GM18907 (cell line): ENCODE data around the gene CACNA1I.

Experiments used
- ATAC-seq: cut with Tn5 transposase; IDR thresholded peaks from one replicate; pipeline ENCODE4 v1.9.1; 2021; ENCODE audit warnings: mild to moderate bottlenecking, moderate library complexity; ENCODE audit not compliant: unreplicated experiment

The CACNA1I gene

DNA sequence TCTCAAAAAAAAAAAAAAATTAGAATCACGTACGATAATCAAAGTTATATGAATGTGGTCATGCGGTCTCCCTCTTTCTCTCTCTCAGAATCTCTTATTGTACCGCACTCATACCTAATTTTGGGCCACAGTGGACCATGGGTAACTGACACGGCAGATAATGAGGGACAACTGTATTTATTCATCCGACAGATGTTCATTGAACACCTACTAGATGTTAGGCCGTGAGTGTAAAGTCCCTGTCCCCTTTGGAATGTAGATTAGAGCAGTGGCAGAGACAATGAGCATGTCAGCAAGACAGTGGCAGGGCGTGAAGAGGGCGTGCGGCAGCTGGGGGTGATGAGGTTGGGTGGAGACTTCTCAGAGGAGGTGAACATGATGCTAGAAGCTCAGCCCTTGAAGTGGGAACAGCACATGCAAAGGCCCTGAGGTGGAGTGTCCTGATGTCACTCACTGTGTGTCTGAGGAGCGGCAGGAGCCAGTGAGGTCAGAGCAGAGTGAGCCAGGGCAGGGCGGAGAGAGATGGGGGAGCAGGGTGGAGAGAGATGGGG lies 25.1 kb downstream of the CACNA1I start:
- no peak for ATAC-seq

DNA sequence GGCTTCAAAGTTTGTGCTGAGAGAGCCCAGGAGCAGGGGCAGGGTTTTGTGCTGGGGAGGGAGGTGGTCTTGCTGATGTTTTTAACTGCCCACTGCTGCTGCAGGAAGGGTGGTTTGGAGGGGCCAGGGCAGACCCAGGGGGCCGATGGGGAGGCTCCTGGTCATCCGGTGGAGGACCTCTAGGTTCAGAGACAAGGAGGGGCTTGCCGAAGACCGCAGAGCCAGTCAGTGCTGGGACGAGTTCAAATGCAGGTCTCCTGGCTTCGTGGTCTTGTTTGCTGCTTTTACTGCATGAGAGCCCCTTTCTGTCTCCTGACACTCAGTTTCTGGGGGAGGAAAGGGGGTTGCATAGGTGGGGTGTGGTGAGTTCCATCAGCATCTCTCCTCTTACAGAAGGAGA lies 26.0 kb downstream of the CACNA1I start:
- no peak for ATAC-seq

DNA sequence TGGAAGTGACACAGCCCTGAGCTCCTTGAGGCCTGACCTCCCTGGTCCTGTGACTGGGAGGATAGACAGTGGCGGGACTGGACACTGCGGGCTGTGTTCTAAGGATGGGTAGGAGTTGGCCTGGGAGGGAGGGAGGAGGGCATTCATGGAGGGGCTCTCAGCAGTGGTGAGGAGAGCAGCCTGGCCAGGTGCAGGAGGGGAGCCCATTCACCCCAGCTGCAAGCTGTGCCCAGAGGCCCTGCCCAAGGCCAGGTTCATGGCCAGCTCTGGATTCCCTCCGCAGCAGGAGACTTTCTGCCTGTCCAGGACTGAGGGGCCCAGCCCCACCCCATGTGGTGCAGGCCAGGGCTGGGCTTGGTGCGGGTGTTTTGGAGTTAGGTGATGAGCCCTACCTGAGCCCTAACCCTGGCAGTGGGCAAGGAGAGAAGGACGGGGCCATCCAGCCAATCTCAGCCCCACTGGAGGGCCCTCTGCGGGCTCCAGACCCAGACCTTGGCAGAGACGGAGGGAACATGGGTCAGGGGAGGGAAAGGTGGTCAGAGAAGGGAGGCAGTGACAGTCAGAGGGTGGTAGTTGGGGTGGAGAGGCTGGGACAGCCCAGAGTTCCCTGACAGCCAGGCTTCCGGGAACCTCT lies 26.8 kb downstream of the CACNA1I start:
- ATAC-seq: no peak

DNA sequence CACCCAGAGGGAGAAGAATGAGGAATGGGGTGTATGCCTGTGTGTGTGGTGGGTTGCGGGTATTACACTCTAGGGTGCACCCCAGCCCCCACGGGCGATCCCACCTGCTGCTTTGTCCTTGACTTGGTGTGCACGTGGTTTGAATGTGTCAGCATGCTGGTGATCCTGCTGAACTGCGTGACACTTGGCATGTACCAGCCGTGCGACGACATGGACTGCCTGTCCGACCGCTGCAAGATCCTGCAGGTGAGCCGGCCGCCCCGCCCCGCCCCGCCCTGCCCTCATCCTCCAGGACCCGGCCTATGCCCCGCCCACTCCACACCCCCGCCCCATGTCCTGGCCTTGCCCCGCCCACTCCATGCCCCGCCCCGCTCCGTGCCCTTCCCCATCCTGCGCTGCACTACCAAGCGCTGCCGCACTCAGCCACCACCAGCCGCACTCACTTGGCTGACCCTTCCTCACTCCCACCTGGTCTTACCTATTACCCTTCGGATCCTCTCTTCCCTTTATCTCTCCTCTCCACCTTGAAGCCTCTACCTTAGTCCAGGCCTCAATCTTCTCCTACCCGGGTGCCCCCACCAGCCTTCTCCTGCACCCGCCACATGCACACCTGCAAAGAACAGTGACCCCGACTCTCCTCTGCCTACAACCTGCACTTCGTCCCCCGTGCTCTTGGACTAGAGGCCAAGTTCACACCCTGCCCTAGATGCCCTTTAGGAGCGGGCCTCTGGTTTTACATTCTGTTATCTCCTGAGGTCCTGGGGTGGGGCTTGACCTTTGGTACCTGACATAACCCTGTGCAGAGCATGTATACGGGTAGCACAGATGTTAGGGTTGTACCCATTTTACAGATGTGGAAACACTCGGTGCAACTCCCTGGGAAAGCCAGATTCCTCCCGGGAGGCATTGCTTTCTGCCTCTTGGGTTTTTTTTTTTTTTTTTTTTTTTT lies 27.7 kb downstream of the CACNA1I start:
- ATAC-seq: no peak

DNA sequence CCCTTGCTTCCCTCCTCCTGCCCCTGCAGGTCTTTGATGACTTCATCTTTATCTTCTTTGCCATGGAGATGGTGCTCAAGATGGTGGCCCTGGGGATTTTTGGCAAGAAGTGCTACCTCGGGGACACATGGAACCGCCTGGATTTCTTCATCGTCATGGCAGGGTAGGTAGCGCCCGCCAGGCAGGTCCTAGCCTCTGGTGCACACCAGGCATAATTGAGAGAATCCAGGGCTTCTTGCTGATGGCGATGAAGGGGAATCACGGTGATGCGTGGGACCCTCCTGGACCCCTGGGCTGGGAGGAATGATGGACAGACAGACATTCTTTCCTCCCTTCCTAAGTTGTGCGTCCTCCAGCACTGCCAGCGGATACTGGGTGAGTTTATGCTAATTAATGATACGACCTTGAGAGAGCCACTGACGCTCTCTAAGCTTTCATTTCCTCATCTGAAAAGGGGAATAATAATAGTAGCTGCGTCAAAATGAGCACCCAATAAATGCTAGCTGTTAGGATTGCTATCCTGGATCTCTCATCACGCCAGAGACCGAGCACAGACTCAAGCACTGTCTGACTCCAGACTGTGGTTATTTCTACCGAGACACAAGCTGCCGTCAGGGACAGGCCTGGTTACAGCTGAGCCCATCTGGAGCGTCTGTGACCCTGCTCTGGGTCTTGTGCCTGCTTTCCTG lies 30.1 kb downstream of the CACNA1I start:
- no peak for ATAC-seq

DNA sequence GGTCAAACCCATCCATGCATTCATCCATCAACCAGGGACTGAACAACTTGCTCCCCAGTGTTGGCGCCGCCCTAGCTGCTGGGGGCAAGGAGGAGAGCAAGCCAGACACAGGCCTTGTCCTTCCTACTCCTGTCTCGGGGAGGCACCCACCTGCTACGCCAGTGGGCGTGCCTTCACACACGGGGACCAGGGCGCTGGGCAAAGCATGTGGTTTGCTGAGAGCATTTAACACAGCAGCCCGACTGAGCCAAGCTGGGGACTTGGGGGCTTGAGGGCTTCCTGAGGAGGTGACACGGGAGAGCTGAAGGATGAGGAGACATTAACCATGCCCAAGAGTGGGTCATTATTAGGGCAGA lies 30.6 kb downstream of the CACNA1I start:
- ATAC-seq: no peak

DNA sequence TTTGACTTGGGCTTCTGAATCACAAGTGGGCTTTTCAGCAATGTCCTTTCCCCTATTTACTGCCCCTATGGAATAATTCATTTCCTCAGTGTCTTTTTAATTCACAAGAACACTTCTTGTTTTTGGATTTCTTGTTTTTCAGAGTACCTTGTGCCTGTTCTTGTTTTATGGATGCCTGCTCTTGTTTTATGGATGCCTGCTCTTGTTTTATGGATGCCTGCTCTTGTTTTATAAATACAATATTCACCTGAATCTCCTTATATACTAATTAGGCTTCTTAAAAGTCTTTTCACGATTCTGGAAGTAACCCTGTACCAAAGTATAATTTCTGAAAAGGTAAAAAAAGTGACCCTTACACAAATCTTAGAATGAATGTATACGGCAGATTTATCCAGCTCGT lies 32.8 kb downstream of the CACNA1I start:
- ATAC-seq: no peak

DNA sequence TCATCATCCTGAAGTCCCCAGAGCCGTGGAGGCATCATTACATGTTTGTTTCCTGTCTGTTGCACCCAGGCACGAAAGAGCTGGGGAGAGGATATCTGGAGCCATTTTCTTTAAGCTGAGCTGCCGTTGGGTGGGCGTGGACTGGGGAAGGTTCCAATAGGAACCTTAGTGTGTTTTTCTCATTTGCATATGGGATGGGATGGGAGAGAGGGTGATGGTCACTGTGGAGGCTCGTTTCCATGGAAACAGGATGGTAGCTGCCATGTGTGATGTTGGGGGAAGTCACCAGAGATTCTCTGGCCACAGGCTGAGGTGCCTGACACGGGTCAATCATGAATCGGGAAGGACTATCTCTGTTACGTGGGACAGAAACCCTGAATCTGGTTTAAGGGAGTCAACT lies 39.7 kb downstream of the CACNA1I start:
- ATAC-seq: no peak

DNA sequence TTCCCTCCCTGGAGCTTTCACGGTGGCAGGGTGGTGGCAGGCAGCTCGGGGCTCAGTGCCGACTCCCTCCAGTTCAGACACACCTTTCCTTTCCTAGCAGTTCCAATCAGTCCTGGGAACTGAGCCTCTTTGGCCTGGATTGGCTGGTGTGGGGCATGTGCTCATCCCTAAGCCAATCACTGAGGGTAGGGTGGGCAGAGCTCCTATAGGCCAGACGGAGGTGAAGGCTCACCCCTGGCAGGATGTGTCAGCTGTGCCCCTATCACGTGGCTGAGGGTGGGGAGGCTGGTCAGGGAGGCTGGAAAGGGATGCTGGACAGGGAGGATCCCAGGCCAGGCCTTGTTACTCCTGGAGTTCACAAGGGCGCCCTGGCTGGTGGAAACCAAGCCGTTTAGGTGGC lies 40.2 kb downstream of the CACNA1I start:
- no peak for ATAC-seq

DNA sequence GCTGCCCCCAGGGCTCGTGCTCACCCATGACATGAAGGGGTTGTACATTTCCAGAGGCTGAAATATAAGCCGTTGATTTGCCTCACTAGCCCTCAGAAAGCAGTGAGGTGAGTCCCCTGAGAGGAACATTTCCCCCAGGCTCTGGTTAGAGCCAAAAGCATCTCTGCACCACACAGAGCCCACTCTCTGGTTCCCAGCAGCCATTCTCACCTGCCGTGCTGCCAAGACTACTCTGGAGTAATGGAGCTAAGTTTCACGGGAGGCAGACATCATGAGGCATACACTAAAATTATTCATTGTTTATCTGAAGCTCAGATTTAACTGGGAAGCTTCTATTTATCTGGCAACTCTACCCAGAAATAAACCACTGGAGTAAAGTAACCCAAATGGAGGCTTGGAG lies 40.8 kb downstream of the CACNA1I start:
- no peak for ATAC-seq

DNA sequence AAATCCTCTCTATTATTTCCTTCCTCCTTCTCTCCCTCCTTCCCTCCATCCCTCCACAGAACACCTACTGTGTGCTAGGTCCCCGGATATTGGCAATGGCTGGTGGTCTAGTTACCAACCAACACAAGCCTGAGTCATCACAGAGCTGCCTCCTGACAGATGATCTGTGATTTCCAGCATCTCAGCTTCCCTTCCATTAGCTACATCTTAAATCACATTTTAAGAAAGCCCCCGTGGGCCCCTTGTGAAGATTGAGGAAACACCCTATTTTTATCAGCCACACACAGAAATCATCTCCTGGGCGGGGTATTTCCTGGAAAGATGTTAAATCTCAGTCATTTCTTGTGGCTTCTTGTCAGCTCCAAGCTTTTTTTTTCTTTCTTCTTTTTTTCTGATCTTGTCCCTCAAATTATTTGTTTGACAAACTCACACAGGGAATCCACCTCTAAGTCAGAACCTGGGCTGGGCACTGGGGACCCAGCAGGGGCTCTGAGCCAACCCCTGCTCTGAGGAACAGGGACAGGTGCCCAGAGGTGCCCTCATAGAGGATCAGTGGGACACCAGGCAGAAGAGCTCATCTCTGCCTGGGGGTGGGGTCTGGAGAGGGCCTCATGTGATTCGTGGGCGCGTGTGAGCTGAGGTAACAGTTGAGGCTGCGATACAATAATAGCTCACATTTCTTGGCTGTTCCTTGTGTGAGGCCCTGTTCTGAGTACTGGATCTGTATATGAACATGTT lies 42.4 kb downstream of the CACNA1I start:
- no peak for ATAC-seq

DNA sequence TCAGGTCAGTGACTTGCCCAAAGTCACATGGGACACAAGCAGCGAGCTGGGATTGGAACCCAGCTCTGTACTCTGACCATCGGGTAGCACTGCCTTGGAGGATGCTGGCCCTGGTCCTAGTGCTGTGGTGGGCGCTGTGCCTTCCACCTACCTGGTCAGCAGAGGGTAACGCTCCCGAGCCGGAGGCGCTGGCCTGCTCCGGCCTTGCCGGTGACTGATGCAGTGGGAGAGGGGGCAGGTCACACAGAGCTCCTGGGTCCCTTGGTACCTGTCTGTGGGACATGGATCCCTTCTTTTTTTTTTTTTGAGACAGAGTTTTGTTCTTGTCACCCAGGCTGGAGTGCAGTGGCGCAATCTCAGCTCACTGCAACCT lies 43.0 kb downstream of the CACNA1I start:
- ATAC-seq: no peak

DNA sequence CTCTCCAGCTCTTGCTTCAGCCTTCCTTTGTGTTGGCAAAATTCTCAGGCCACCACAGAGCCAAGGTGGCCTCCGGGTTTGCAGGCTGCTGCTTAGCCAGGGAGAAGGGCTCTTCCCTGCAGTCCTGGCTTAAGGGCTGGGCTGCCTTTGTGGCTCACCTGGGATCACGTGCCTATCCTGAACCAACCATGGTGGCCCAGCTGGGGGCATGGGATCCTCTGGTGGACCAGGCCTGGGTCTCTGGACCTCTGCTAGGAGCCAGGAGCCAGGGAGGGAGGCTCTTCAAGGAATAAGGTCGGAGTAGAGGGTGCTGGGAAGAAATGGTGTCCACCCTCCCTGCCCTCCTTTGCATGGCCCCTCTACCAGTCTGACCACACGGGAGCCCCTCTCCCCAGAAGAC lies 43.9 kb downstream of the CACNA1I start:
- ATAC-seq: no peak

DNA sequence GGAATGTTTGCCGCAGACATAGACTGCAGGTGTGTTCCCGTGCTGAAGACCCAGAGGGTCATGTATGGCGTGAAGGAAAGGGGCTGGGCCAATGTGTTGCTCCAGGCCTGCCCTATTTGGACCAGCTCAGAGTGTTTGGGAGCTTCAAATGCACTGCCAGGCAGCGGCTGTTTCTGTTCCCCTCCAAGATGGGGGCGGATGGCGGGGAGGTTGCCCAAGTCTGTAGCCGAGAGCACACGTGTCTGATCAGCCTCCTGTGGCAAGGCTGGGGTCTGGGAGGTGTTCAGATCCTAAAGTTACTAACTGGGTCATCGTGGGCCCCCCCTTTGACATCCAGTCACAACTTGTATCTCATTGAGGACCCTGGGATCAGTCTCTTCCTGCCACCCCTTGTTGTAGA lies 45.5 kb downstream of the CACNA1I start:
- ATAC-seq: no peak

DNA sequence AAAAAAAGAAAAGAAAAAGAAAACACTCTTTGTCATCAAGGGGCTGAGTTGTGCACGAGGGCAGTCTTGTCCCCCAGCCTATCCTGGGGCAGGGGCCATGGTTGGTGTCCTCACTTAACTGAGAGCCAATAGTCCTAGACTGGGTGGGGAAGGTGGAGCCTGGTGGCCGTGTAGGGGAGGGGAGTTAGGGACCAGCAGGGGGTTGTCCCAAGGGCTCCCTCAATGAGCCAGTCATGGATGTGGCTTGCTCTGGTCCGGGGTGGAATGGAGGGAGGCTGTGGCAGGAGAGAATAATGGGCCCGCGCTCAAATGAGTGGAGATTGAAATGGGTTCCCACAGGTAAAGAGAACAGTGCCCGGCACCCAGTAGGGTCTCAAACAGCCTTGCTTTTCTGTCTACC lies 46.2 kb downstream of the CACNA1I start:
- no peak for ATAC-seq

DNA sequence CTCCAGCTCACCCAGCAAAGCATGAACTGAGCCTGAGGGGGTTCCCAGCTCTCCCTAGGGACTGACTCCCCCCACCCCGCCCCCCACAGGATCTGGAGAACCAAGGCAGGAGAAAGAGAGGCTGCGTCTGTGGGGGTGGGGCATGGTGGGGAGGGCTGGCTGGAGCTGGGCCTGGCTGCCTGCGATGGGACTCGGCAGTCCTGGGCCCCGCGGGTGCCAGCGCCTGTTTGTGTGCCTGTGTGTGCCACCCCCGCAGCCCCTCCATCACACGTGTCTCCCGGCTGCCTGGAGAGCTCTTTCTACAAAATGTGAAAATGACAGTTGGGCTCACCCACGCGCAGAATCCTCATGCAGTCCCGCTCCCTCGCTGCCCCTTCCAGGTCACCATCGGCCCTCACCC lies 46.8 kb downstream of the CACNA1I start:
- ATAC-seq: no peak

DNA sequence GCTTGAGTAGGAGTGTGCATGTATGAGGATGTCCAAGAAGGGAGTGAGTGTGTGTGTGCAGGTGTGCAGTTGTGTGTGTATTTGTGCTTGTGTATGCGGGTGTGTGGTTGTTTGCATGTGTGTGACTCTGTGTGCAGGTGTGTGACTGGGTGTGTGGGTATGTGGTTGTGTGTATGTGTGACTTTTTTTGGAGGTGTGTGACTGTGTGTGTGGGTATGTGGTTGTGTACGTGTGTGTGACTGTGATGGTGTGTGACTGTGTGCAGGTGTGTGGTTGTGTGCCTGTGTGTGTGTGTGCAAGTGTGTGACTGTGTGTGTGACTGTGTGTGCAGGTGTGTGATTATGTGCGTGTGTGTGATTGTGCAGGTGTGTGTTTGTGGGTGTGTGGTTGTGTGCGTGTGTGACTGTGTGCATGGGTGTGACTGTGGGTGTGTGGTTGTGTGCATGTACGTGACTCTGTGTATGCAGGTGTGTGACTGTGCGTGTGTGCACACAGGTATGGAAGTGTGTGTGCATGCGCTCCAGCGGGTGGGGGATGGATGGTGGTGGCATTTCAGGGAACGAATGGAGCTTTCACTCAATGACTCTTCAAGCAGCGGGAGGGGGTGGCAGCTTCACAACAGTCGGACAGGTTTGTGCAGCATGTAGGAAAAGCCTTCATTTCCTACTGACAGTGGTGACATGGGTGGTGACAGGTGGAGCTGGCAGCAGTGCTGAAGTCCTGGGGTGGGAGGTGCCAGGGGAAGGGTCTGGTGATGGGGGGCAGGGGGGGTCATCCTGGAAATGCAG lies 47.6 kb downstream of the CACNA1I start:
- no peak for ATAC-seq

DNA sequence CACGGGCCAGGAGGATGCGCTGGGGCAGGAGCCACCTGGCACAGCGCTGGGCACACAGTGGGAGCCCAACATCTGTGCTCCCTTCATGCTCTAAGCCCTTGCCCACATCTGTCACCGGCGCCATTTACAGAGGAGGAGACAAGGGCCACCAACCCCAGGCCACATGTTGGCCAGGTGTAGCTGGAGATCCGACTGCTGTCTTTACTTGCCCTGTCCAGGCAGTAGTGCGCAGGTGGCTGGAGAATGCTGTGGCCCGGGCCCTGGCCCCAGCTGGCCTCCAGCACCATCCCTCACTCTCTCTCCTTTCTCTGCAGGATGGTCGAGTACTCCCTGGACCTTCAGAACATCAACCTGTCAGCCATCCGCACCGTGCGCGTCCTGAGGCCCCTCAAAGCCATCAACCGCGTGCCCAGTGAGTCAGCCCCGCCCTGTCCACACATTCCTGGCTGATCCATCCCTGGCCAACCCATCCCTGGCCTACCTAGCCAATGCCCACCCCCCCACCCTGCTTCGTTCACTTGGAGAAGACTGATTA lies 48.5 kb downstream of the CACNA1I start:
- ATAC-seq: no peak

DNA sequence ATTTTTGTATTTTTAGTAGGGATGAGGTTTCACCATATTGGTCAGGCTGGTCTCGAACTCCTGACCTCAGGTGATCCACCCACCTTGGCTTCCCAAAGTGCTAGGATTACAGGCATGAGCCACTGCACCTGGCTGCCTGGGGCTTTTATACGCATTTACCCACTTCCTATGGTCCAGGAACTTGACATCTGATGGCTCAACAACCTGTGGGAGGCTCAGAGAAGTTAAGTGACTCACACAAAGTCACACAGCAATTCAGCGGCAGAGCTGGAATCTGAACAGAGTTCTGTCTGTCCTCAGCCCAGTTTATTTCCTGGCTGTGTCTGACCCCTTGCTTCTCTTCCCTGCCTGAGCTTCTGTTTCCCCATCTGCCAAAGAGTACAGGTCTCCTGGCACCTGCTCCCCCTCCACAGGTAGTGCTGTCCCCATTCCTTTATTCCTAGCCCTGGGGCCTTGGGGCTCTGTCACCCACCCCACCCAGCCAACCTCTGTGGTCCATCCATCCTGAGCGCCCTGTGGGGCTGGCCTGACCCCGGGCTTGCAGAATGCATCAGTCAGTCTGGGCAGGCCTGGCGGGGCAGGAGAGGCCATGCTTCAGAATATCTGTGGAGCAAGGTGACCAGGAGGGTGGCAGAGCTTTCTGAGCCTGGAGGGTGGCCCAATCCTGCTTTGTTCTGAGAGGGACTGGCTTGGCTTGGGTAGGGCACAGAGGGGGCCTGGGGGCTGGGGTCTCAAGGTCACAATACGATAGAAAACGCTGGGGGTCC lies 50.6 kb downstream of the CACNA1I start:
- ATAC-seq: no peak
